ENCODE results near the gene ANKRD17.

The ANKRD17 gene

GRCh38 chr4:73137121-73137520 lies 121.5 kb downstream of the ANKRD17 start:
- H3K36me3 ChIP-seq (ENCODE audit: insufficient read depth, low read length), result peaks cover 96% of the 10 kb centered on the region
- no peaks in the 10 kb centered on the region for H3K79me2 ChIP-seq (ENCODE audit: insufficient read depth, low read length)

GRCh38 chr4:73133784-73134183 lies 124.8 kb downstream of the ANKRD17 start:
- Histone ChIP-seq H2AFZ (ENCODE audit: low read length) (no peak overlapping the region), H3K36me3 (ENCODE audit: insufficient read depth, low read length) (peaks cover 80% of the 10 kb centered on the region), H3K4me2 (ENCODE audit: low read length) (no peak overlapping the region), H4K20me1 (ENCODE audit: insufficient read depth, low read length) (no peaks in the 10 kb centered on the region), H3K4me1 (ENCODE audit: insufficient read depth, low read length, severe bottlenecking) (no peaks in the 10 kb centered on the region), H3K9me2 (ENCODE audit: low read depth, low read length) (no peaks in the 10 kb centered on the region), H3K27ac (ENCODE audit: low read depth, low read length, poor library complexity, severe bottlenecking) (no peak overlapping the region), H3K4me3 (ENCODE audit: low read depth, low read length, poor library complexity, severe bottlenecking) (no peak overlapping the region), H3K27me3 (ENCODE audit: insufficient read depth, low read length) (no peaks in the 10 kb centered on the region), H3F3A (ENCODE audit: insufficient read depth, low read length) (no peaks in the 10 kb centered on the region; the same call in 1 of the 2 replicates), H3K79me2 (ENCODE audit: insufficient read depth, low read length) (no peaks in the 10 kb centered on the region), H3K9ac (ENCODE audit: low read length) (no peak overlapping the region), H3K9me3 (ENCODE audit: low read length) (no peaks in the 10 kb centered on the region)
- no peak for TF ChIP-seq CTCF (IDR thresholded peaks at IDR 0.05; ENCODE audit: low read length)
- TF ChIP-seq EZH2 (IDR thresholded peaks at IDR 0.05; ENCODE audit: borderline replicate concordance, low read length), result no peak

More at GRCh38 chr4:73137121-73137520, 121.5 kb downstream of the ANKRD17 start:
- Histone ChIP-seq H3K9me2 (ENCODE audit: low read depth, low read length) (no peaks in the 10 kb centered on the region), H3K27me3 (ENCODE audit: insufficient read depth, low read length) (no peaks in the 10 kb centered on the region), H4K20me1 (ENCODE audit: insufficient read depth, low read length) (no peaks in the 10 kb centered on the region), H3K9me3 (ENCODE audit: low read length) (no peaks in the 10 kb centered on the region), H3K9ac (ENCODE audit: low read length) (no peak overlapping the region), H2AFZ (ENCODE audit: low read length) (no peak overlapping the region), H3K4me2 (ENCODE audit: low read length) (no peak overlapping the region), H3K4me1 (ENCODE audit: insufficient read depth, low read length, severe bottlenecking) (no peaks in the 10 kb centered on the region), H3K4me3 (ENCODE audit: low read depth, low read length, poor library complexity, severe bottlenecking) (no peak overlapping the region), H3K27ac (ENCODE audit: low read depth, low read length, poor library complexity, severe bottlenecking) (no peak overlapping the region), H3F3A (ENCODE audit: insufficient read depth, low read length) (no peaks in the 10 kb centered on the region)
- TF ChIP-seq EZH2 (IDR thresholded peaks at IDR 0.05; ENCODE audit: borderline replicate concordance, low read length), result no peak
- no peak for TF ChIP-seq CTCF (IDR thresholded peaks at IDR 0.05; ENCODE audit: low read length)

GRCh38 chr4:73131281-73131680 lies 127.3 kb downstream of the ANKRD17 start:
- no peak overlapping the region for H3K9ac ChIP-seq (ENCODE audit: low read length)
- no peaks in the 10 kb centered on the region for H3K9me3 ChIP-seq (ENCODE audit: low read length)
- H4K20me1 ChIP-seq (ENCODE audit: insufficient read depth, low read length), result no peaks in the 10 kb centered on the region
- no peak for TF ChIP-seq EZH2 (IDR thresholded peaks at IDR 0.05; ENCODE audit: borderline replicate concordance, low read length)
- no peak for TF ChIP-seq CTCF (IDR thresholded peaks at IDR 0.05; ENCODE audit: low read length)
- H3K4me1 ChIP-seq (ENCODE audit: insufficient read depth, low read length, severe bottlenecking), result no peaks in the 10 kb centered on the region
- H3K9me2 ChIP-seq (ENCODE audit: low read depth, low read length), result no peaks in the 10 kb centered on the region
- peaks cover 73% of the 10 kb centered on the region for H3K36me3 ChIP-seq (ENCODE audit: insufficient read depth, low read length)
- H2AFZ ChIP-seq (ENCODE audit: low read length), result no peak overlapping the region
- H3K27ac ChIP-seq (ENCODE audit: low read depth, low read length, poor library complexity, severe bottlenecking), result no peak overlapping the region
- H3F3A ChIP-seq (ENCODE audit: insufficient read depth, low read length), result no peaks in the 10 kb centered on the region; the same call in none of the 2 replicates
- H3K4me3 ChIP-seq (ENCODE audit: low read depth, low read length, poor library complexity, severe bottlenecking), result no peak overlapping the region
- H3K4me2 ChIP-seq (ENCODE audit: low read length), result no peak overlapping the region
- no peaks in the 10 kb centered on the region for H3K79me2 ChIP-seq (ENCODE audit: insufficient read depth, low read length)
- no peaks in the 10 kb centered on the region for H3K27me3 ChIP-seq (ENCODE audit: insufficient read depth, low read length)

All from OCI-LY1 (cell line).